Activated naive CD4-positive, alpha-beta T cell treated with Interleukin-2 at 50 U/mL for 16 hours (primary cell): ENCODE measurements around the gene GSC.
"Not testable (repeated sequence)": the region's sequence is repeated elsewhere in the genome, so short reads cannot be mapped to it uniquely, and the experiment has no call there.

Source experiments
- DNase-seq: peaks from one replicate; pipeline ENCODE4 v3.0.0-alpha.2; 2020

Gene GSC

DNA sequence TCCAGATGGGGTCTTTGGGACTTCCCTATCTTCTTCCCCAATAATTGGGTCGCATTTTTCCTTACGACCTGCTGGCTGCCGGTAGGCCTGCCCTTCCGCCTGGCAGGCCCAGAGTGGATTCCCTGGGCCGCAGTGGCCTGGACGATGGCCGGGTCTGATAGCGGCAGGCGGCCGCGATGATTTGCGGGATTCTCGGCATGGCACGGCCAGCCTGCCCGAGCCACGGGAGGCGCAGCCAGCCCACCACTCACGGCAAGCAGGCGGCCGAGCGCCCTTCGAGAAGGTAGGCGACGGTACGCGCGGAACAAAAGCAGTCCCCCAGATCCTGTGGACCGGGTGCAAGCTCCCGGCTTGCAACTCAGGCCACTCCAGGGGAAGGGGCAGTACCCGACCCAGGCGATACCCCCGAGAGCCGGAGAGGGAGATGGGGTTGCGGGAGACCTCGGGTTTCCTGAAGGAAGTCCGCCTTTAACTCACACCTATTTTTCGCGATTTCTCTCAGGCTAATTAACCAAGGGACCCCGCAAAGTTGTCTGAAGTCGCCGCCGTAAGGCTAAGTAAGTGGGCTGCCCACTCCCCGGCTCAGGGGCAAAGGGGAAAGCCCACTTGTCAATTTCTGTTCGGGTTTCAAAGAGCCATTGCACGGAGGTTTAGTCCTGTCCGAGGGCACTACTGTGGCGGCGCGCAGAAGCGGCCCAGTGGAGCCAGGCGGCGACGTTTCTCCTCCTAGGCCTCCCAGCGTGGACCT, 1.4 kb upstream of the GSC start:
- no peak for DNase-seq

DNA sequence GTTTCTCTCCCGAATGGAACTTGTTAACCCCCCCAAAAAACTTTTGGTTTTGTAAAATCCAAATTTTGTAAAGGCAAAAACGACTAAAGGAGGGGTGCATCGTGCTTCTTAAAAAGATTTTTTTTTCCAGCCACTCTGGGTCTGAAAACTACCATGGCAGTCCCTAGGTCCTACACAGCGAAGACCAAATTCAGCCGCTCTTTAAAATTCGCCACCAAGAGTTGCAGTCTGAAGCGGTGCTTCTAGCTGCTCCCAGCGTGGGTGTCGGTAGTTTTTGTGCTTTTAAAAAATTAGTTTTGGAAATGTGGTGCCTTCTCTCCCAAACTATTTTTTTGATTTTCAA, 873 bp upstream of the GSC start:
- no peak for DNase-seq

DNA sequence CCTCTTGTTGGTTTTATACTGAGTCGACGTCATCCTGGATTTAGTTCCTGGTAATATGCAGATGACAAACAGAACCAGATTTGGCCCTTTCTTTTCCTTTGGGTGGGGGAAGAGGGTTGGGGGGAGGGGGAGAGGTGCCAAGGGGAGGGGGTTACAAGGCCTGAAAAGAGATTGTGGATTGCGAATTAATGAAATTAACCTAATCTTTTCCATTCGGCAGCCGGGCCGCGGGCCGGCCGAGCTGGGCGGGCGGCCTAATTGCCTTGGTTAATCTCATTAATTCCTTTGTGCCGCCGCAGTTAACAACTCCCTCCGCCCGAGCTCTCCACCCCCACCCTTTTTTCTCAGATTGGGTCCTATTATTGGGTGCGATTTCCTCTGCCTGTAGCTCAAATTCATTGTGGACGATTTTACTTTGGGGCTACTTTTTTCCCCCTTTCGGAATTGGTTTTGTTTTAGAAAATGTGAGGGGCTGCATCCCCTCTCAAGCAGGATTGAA, 387 bp upstream of the GSC start:
- DNase-seq, result no peak

DNA sequence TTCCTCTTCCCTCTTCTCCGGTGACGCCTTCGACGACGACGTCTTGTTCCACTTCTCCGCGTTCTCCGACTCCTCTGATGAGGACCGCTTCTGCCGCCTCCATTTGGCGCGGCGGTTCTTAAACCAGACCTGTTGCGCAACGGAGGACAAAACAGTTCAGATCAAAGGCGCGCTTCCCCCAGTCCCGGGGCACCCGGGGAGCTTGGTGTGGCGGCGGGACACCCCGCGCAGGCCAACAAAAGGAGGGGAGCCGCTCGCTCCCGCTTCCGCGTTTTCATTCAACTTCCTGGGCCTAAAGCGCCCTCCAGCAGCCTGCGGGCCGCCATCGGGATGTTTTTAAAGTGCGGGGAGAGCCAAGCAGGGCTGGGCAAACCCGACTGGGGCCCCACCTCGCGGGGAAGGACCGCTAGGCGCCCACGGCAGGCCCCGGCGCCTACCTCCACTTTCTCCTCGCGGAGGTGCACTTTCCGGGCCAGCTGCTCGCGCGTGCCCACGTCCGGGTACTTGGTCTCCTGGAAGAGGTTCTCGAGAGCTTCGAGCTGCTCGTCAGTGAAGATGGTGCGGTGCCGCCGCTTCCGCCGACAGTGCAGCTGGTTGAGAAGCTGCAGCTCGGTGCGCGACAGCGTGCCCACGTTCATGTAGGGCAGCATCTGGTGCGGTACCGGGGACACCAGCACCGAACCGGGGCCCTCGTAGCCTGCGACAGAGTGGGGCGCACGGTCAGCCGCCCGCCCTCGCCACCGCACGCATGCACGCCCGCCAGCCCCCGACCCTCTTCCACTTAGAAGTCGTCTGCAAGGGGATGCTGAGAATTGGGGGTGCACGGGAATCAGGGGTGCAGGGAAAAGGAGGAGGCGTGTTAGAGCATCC, 1.2 kb downstream of the GSC start:
- peak; percentile 16 for DNase-seq

DNA sequence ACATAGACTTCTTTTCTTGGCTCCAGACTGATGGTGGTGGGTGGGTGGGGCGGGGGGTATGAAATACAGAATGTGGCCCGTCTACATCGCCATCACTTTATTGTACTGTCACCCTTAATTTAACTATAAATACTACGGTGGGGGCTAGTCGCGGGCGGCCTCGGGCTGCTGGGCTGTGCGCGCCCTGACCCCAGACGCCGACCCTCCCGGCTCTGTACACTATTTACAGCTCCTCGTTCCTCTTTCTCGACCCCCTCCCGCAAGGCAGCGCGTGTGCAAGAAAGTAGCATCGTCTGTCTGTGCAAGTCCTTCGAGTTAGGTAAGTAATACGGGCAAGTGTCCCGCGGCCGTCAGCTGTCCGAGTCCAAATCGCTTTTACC, 1.8 kb downstream of the GSC start:
- no peak for DNase-seq

DNA sequence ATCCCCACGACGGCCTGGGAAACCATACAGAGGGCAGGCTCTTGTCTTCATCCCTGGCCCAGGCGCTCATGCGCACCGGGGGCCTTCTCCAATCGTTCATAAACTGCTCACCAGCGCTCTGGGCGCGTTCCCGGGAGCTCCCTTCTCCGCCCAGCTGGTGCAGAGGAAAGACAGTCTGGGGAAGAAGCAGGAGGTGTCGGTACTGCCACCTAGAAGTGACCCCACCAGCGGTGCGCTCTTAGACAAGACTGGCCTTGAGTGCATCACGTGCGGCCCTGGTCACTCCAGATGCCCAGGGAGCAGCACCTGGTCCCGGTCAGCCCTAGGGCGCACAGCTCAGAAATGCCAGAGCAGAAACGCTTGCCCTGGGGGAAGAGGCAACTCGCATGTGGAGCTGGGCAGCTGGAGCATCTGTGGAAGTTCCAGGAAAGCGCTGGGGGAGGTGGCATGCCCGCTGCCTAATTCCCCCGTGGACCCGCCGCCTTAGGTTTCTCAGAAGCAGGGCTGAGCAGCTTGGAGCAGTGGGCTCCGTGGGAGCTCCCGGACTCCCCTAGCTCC, 2.5 kb downstream of the GSC start:
- DNase-seq, result no peak

DNA sequence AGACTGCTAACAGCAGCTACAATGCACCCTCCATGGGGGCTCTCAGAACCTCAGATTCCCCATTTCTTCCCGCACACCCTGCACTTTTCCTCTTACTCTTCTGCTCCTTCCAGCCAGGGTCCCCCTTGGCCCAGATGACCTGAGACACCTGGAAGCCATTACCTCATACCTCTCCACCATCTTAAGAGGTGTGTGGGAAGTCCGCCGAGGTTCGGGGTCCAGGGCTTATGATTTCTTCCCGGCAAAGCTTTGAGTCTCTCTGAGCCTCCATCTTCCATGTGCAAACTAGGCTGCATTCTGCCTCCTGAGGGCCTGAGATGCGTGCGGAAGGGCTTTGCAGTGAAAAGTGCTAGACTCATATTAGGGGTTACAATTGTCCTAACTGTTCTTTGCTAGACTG, 5.3 kb downstream of the GSC start:
- no peak for DNase-seq

DNA sequence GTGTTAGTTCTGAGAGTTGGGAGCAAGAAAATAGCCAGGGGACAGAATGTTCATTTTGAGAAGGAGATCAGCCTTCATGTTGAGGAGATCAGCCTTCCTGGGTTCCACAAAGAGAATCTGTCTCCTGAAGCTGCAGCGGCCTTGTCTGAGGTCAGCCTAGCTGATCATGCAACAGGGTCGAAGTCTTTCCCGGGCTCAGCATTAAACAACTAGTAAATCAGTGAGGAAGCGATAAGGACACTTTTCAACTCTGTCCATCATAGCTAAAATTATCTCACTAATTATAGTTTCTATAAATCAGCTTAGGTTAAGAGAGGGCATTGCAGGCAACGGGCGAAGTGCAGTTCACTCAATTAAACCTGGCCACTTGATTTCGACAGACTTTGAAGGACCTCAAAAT, 7.5 kb downstream of the GSC start:
- no peak for DNase-seq

DNA sequence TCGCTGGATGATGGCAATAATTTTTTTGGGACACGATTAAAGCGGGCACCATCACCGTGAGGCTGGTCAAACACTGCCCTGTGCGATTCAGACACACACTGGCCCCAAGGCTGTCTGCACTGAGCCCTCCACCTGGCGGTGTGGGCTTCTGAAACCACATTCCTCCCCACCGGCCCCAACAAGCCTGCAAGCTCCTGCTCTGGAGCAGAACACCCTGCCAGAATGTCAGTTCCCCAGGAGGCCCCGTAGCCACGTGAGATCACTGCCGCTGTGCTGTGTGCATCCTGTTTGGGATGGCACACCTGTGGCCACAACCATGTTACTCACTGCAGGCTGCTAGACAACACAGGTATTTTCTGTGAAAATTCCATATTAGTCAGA, 7.9 kb downstream of the GSC start:
- DNase-seq, result no peak

DNA sequence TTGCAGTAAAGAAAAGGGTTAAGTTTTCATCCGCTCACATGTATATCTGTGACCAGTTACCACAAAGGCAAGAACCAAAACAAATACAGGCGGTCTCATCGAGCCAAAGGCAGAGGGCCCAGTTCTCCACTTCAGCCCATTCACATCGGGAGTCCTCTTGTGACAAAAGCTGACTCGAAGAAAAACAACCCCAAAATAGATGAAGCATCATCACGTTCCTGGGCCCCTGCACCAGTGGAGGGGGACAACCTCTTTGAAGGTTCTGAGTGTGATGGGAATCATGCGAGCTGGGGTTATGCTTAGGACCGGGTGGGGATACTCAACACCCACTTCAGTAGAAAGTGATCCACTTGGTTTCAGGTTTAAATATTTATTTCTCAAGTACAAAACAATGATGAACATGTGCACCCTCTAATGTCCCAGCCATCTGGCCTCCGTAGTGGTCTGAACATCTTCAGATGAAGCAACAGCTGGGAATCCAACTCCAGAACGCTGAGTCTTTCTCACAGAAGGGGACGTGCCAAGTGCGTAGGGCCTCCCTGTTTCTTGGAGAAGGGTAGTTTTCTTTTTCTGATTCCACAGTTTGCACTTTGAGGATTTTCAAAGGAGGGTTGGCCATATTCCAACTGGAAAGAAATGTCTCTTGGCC, 8.4 kb downstream of the GSC start:
- DNase-seq, result no peak

DNA sequence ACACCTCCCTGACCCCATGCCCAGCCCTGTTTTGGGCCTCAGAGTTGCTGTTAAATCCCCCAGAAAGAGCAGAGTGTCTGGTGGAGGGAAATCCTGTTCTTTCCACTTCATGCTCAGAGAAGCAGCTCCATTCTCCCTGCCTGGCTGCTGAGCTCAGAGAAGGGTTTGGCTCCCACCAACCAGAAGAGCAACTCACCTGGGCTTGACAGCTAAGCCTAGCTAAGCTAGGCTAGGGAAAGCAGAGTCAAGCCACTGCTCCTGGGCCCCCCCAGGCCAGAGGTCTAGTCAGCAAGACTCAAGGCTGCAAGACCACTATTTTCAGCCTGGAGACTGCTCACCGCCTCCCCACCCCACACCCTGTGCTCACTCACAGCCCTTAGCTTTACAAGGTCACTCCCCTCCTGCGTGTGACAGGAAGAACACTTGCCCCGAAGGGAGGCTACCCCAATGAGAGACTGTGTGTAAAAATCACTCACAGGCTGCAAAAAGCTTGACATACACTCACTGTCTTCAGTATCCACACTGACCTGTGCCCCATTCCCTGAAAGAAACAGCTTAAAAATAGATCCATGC, 13.5 kb downstream of the GSC start:
- DNase-seq, result no peak

DNA sequence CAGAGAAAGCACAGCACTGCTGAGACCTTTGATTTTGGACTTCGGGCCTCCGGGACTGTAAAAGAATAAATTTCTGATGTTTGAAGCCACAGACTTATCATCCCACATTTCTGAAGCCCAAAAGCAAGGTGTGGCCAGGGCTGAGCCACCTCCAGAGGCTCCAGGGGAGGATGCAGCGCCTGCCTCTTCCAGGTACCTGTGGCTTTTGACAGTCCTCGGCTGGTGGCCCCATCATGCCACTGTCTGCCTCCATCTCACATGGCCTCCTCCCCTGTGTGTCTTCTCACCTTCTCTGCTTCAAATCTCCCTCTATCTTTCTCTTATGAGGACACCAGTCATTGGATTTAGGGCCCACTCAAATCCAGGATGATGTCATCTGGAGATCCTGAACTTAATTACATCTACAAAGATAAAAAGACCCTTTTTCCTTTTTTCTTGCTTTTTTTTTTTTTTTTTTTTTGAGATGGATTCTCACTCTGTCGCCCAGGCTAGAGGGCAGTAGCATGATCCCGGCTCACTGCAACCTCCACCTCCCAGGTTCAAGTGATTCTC, 15.4 kb downstream of the GSC start:
- DNase-seq, result no peak

DNA sequence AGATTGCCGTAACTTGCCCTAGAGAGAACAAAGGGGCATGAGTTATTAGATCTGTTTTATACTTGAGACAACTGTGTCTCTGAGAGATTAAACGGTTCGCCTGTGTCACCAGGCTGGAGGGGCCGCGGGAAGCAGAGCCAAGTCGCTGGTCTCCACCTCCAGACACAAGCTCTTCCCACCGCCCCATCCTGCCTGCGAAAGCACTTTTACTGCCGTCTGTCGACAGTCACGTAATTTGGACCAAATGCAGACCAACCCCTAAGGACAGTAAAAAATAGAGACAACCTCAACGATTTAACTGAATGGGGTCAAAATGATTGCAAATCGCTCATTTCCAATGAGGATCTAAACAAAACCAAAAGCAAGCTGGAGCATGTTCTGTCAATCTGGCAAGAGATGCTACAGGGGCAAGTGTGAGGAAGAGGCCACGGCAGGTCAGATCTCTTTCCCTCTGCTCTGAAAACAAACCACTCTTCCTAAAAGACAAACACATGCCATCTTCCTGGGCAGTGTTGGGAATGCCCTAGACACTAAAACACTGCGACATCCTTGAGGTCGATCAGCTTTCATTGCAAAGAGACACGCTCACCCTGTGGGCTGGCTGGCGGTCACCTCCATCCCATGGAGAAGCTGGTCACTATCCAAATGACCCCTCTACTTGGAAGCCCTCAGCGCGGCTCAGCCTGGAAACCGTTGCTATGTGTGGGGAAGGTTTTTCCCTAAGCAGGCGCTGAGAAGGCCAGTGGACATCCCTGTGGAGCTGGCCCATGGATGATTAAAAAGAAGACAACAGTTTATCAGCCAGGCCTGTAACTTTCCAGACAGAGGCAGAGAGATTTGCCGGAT, 17.1 kb downstream of the GSC start:
- no peak for DNase-seq

DNA sequence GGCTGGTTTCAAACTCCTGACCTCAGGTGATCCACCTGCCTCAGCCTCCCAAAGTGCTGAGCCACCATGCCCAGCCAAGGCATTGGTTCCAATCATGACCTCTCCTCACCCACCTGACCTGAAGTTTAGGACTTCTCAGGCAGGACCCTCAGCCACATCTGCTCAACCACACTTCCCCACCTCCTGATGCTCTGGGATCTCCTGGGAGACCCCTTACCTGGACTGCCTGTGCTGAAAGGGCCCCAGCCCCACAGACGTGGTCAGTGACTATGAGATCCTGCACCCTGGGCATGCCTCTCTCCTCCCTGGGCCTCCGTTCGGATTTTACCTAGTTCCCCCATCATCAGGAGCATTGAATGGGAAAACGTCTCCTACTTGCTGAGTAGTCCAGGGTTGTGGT, 18.0 kb downstream of the GSC start:
- no peak for DNase-seq

DNA sequence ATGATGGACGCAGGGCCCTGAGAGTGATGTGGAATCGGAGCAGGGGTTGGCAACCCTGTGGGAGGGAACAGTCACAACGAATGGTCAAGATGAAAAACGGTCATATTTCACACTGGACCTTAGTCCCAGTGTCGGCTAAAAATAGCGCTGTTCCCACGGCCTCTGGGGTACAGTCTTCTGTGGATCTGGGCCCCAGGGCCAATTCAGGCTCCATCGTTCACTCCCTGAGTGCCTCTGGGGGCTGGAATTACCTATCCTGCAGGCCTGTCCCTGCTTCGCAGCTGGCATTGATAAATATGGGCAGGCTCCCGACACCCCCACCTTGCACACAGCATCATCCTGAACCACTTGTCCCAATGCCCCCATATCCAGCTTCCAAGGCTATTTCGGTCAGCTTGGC, 18.6 kb downstream of the GSC start:
- DNase-seq, result no peak

DNA sequence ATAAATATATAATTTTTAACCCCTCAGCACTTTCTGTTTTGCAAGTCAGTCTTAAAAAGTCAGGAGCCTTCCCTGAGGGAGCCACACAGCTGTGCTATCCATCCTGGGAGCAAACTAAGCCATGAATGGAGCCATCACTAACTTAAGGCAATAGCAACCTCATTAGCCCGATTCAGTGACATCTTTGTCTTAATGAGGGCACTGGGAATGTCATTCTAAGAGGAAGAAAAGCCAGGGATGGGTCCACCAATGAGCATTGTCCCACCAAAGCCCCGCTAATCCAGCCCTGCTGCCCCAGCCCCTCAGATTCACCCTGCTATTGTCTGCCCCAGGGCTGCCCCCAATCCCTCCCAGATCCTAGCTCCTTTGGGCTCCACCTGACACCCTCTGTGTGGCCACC, 19.5 kb downstream of the GSC start:
- no peak for DNase-seq

DNA sequence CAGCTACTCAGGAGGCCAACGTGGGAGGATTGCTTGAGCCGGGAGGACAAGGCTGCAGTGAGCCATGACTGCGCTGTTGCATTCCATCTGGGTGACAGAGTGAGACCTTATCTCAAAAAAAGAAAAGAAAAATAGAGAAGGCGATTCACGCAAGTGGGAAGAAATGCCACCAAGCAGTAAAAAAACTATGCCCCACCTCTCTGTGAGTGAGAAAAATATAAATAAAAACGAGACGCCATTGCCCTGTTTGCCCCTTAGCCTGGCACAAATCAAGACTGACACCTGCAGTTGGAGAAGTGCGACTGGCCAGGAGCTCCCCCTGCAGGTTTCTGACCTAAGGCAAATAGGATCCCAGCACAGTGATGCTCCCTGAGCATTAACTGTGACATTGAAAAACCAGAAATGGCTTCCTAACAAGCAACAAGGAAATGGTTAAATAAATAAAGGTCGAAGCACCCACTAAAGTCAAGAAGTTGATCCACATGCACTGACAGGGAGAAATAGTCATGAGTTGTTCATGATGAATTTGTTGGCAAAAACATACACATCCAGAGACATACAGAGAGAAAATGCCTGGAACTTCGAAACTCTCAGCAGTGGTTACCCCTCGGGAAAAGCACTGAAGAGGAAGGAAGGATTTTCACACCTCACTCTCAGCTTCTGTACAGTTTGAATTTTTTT, 21.1 kb downstream of the GSC start:
- no peak for DNase-seq

DNA sequence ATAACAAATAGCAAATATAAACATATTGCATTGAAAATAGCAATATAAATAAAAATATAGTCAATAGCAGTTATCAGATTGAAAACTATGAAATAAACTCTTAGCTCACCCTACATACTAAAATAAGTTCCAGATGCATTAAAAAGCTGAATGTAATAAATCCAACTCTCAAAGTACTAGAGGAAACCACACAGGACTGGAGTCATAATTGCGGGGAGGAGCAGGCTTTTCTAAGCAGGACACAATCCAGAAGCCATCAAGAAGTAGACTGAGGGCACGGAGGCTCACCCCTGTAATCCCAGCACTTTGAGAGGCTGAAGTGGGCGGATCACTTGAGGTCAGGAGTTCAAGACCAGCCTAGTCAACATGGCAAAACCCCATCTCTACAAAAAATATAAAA, 22.2 kb downstream of the GSC start:
- no peak for DNase-seq

DNA sequence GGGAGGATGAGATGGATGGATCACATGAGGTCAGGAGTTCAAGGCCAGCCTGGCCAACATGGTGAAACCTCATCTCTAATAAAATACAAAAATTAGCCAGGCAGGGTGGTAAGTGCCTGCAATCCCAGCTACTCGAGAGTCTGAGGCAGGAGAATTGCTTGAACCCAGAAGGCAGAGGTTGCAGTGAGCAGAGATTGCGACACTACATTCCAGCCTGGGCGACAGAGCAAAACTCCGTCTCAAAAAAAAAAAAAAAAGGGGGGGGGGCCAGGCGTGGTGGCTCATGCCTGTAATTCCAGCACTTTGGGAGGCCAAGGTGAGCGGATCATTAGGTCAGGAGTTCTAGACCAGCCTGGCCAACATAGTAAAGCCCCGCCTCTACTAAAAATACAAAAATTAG, 22.8 kb downstream of the GSC start:
- not testable (repeated sequence) for DNase-seq

DNA sequence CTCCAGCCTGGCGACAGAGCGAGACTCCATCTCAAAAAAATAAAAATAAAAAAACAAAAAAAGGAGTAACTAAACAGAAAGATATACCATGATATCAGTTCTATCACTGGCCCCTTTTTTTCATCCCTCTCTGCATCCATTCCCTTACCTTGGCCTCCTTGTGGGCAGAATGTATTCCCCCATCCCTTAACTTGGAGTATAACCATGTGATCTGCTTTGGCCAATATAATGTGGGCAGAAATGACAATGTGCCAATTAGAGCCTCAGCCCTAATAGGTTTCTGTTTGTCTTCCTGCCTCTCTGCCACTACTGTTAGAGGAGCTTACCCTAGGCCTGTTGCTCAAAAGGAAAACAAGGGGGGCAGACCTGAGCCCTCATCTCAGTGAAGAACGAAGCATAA, 23.8 kb downstream of the GSC start:
- DNase-seq, result no peak

DNA sequence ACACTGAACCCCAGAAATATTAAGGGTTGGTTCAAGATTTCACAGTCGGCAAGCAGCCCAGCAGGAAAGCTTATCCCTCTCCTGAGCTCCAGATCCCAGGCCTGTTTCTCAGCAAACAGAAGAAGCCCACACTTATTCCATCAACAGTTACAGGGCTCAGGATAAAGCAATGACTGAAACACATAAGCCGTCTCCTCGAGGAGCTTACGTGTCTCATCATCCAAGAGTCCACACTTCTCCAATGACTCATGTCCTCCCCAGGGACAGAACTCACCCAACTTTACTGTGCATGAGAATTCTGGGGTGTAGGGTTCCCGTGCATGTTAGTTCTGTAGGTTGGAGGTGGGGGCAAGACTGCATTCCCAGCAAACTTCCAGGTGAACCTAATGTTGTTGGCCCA, 31.2 kb downstream of the GSC start:
- DNase-seq, result no peak
